ENCODE data around the gene MYO18A.

Gene MYO18A

DNA sequence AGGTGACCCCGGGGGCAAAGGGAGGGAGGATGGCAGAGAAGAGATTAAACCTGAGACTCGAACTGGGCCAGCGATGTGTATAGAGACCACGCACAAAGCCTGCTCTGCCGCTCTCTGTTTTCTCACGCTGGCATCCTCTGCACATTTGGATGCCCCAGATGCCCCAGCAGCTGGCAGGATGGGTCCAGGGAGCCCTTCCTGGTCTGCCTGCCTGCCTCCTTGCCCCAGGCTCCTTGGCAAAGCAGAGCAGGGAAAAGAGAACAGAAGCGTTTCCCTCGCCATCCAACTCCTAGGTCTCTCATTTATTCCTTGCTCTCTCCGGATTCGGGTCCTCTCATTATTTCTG lies 142.5 kb downstream of the MYO18A start:
- Histone ChIP-seq H3K27ac (ENCODE audit: low read length) (no peak overlapping the region), H3K4me2 (ENCODE audit: low read depth, low read length) (no peak overlapping the region), H3K4me3 (ENCODE audit: low read length) (no peak overlapping the region), H4K20me1 (ENCODE audit: insufficient read depth, low read length) (no peaks in the 10 kb centered on the region), H3K27me3 (replicated peaks; ENCODE audit: insufficient read depth, low read length) (peaks cover 22% of the 10 kb centered on the region), H3F3A (ENCODE audit: insufficient read depth, low read length) (0 out of 2 replicates have a peak, but pooled peaks cover under 1% of the 10 kb centered on the region), H2AFZ (ENCODE audit: low read length) (no peak overlapping the region), H3K36me3 (replicated peaks; ENCODE audit: insufficient read depth, low read length) (no peaks in the 10 kb centered on the region), H3K79me2 (ENCODE audit: low read length) (no peaks in the 10 kb centered on the region), H3K4me1 (ENCODE audit: low read length) (peaks cover 4% of the 10 kb centered on the region), H3K9me2 (replicated peaks; ENCODE audit: insufficient read depth, low read length) (no peaks in the 10 kb centered on the region), H3K9ac (ENCODE audit: low read length) (no peak overlapping the region), H3K9me3 (replicated peaks; ENCODE audit: insufficient read depth, low read length) (no peaks in the 10 kb centered on the region)
- DNase-seq = no peak
- TF ChIP-seq, protein P1, sequence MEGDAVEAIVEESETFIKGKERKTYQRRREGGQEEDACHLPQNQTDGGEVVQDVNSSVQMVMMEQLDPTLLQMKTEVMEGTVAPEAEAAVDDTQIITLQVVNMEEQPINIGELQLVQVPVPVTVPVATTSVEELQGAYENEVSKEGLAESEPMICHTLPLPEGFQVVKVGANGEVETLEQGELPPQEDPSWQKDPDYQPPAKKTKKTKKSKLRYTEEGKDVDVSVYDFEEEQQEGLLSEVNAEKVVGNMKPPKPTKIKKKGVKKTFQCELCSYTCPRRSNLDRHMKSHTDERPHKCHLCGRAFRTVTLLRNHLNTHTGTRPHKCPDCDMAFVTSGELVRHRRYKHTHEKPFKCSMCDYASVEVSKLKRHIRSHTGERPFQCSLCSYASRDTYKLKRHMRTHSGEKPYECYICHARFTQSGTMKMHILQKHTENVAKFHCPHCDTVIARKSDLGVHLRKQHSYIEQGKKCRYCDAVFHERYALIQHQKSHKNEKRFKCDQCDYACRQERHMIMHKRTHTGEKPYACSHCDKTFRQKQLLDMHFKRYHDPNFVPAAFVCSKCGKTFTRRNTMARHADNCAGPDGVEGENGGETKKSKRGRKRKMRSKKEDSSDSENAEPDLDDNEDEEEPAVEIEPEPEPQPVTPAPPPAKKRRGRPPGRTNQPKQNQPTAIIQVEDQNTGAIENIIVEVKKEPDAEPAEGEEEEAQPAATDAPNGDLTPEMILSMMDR (IDR thresholded peaks at IDR 0.05; ENCODE audit: low read length) = no peak
- TF ChIP-seq EZH2 (optimal IDR thresholded peaks at IDR 0.05; ENCODE audit: low read depth, low read length) (no peak), EZH2phosphoT487 (IDR thresholded peaks at IDR 0.05; ENCODE audit: low read length) (no peak)

DNA sequence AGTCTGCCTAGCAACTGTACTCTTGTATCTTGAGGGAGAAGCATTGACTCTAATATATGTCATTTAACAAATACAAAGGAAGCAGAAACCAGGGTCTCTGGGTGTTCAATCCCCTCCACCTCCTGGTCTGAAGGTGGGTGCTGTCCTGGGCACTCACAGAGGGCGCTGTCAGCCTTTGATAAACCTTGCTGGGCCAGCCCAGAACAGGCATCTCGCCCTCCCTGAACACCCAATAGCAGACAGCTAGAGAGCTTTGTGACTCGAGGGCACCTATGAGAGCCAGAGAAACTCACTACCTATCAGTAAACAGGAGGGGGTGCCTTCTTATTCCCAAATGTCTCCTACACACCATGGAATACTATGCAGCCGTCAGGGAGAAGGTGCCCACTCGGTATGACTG lies 143.6 kb downstream of the MYO18A start:
- Histone ChIP-seq H3K9me3 (replicated peaks; ENCODE audit: insufficient read depth, low read length) (no peaks in the 10 kb centered on the region), H3K27ac (ENCODE audit: low read length) (no peak overlapping the region), H3K4me1 (ENCODE audit: low read length) (no peaks in the 10 kb centered on the region), H3K4me3 (ENCODE audit: low read length) (no peak overlapping the region), H3K27me3 (replicated peaks; ENCODE audit: insufficient read depth, low read length) (peaks cover 32% of the 10 kb centered on the region), H3K9ac (ENCODE audit: low read length) (no peak overlapping the region), H3K9me2 (replicated peaks; ENCODE audit: insufficient read depth, low read length) (no peaks in the 10 kb centered on the region), H2AFZ (ENCODE audit: low read length) (no peak overlapping the region), H3K79me2 (ENCODE audit: low read length) (no peaks in the 10 kb centered on the region), H4K20me1 (ENCODE audit: insufficient read depth, low read length) (no peaks in the 10 kb centered on the region), H3K4me2 (ENCODE audit: low read depth, low read length) (no peak overlapping the region), H3F3A (ENCODE audit: insufficient read depth, low read length) (no peaks in the 10 kb centered on the region), H3K36me3 (replicated peaks; ENCODE audit: insufficient read depth, low read length) (no peaks in the 10 kb centered on the region)
- no peak for DNase-seq
- TF ChIP-seq, protein P1 (IDR thresholded peaks at IDR 0.05; ENCODE audit: low read length) = no peak
- TF ChIP-seq EZH2 (optimal IDR thresholded peaks at IDR 0.05; ENCODE audit: low read depth, low read length) = no peak
- TF ChIP-seq EZH2phosphoT487 (IDR thresholded peaks at IDR 0.05; ENCODE audit: low read length) = no peak

DNA sequence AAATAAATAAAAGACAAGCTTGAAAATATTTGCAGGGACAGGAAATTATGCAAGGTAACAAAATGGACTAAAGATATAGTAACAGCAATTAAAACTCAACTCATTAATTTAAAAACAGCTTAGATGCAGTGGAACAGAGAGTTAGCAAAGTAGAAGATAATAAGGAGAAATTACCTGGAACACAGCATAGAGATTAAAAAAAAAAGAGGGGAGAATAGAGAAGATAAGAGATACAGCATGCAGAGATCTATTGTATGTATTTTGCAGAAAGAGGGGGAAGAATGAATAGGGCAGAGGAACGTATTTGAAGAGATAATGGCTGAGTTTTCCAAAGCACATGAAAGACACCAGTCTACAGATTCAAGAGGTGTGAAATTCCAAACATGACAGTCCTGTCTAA lies 145.7 kb downstream of the MYO18A start:
- H3K4me2 ChIP-seq (ENCODE audit: low read depth, low read length) = no peak overlapping the region
- H3K9ac ChIP-seq (ENCODE audit: low read length) = no peak overlapping the region
- H2AFZ ChIP-seq (ENCODE audit: low read length) = no peak overlapping the region
- no peaks in the 10 kb centered on the region for H3K9me2 ChIP-seq (replicated peaks; ENCODE audit: insufficient read depth, low read length)
- no peak overlapping the region for H3K27ac ChIP-seq (ENCODE audit: low read length)
- no peaks in the 10 kb centered on the region for H3K4me1 ChIP-seq (ENCODE audit: low read length)
- peaks cover 41% of the 10 kb centered on the region for H3K27me3 ChIP-seq (replicated peaks; ENCODE audit: insufficient read depth, low read length)
- H3F3A ChIP-seq (ENCODE audit: insufficient read depth, low read length) = no peaks in the 10 kb centered on the region
- DNase-seq = no peak
- no peak overlapping the region for H3K4me3 ChIP-seq (ENCODE audit: low read length)
- H3K9me3 ChIP-seq (replicated peaks; ENCODE audit: insufficient read depth, low read length) = no peaks in the 10 kb centered on the region
- H3K79me2 ChIP-seq (ENCODE audit: low read length) = no peaks in the 10 kb centered on the region
- H4K20me1 ChIP-seq (ENCODE audit: insufficient read depth, low read length) = no peaks in the 10 kb centered on the region
- no peaks in the 10 kb centered on the region for H3K36me3 ChIP-seq (replicated peaks; ENCODE audit: insufficient read depth, low read length)
- TF ChIP-seq, protein P1 (IDR thresholded peaks at IDR 0.05; ENCODE audit: low read length) = no peak

GRCh38 chr17:29032857-29033197 lies 147.4 kb downstream of the MYO18A start:
- H3F3A ChIP-seq (ENCODE audit: insufficient read depth, low read length) = no peaks in the 10 kb centered on the region
- H3K36me3 ChIP-seq (replicated peaks; ENCODE audit: insufficient read depth, low read length) = no peaks in the 10 kb centered on the region
- H3K4me1 ChIP-seq (ENCODE audit: low read length) = no peaks in the 10 kb centered on the region
- no peaks in the 10 kb centered on the region for H4K20me1 ChIP-seq (ENCODE audit: insufficient read depth, low read length)
- no peaks in the 10 kb centered on the region for H3K79me2 ChIP-seq (ENCODE audit: low read length)
- H2AFZ ChIP-seq (ENCODE audit: low read length) = no peak overlapping the region
- H3K9me3 ChIP-seq (replicated peaks; ENCODE audit: insufficient read depth, low read length) = no peaks in the 10 kb centered on the region
- no peaks in the 10 kb centered on the region for H3K9me2 ChIP-seq (replicated peaks; ENCODE audit: insufficient read depth, low read length)
- H3K27me3 ChIP-seq (replicated peaks; ENCODE audit: insufficient read depth, low read length) = peaks cover 46% of the 10 kb centered on the region
- no peak overlapping the region for H3K4me3 ChIP-seq (ENCODE audit: low read length)
- no peak overlapping the region for H3K9ac ChIP-seq (ENCODE audit: low read length)
- TF ChIP-seq, protein P1 (IDR thresholded peaks at IDR 0.05; ENCODE audit: low read length) = no peak
- TF ChIP-seq EZH2 (optimal IDR thresholded peaks at IDR 0.05; ENCODE audit: low read depth, low read length) = no peak
- TF ChIP-seq EZH2phosphoT487 (IDR thresholded peaks at IDR 0.05; ENCODE audit: low read length) = no peak
- DNase-seq = no peak
- no peak overlapping the region for H3K4me2 ChIP-seq (ENCODE audit: low read depth, low read length)
- no peak overlapping the region for H3K27ac ChIP-seq (ENCODE audit: low read length)
